HCT116 (cell line): ENCODE results near the gene PHGDH.

ENCODE experiments used
- ATF3 ChIP-seq: IDR thresholded peaks from 2 replicates; pipeline ENCODE4 v1.6.1; 2012
- CEBPB ChIP-seq: IDR thresholded peaks from 2 replicates; pipeline ENCODE4 v1.6.1; 2012; ENCODE audit warnings: low read depth
- CTCF ChIP-seq, 3 experiments: fragments of 200-600 bp in 1 of 3; sonication (generic) in 1 of 3; IDR thresholded peaks in 2 of 3; conservative IDR thresholded peaks in 1 of 3; 2 replicates each; pipeline ENCODE4 v1.5.1; 2012 to 2017; ENCODE audit warnings: low read depth in 2 of 3, low read length in 2 of 3, antibody characterized with exemption in 1 of 3, borderline replicate concordance in 1 of 3, control low read depth in 1 of 3, mild to moderate bottlenecking in 1 of 3, mixed read lengths in 1 of 3, mixed run types in 1 of 3, moderate library complexity in 1 of 3; ENCODE audit not compliant: insufficient read depth in 1 of 3
- POLR2A ChIP-seq: IDR thresholded peaks from 2 replicates; pipeline ENCODE4 v1.7.0; 2011; ENCODE audit warnings: borderline replicate concordance; ENCODE audit not compliant: insufficient read depth, insufficient read length; ENCODE audit errors: extremely low read depth
- POLR2AphosphoS5 ChIP-seq: IDR thresholded peaks from 2 replicates; pipeline ENCODE4 v1.6.1; 2011; ENCODE audit warnings: mild to moderate bottlenecking, low read depth, low read length, moderate library complexity
- ZBTB33 ChIP-seq: IDR thresholded peaks from 2 replicates; pipeline ENCODE4 v1.6.1; 2011; ENCODE audit warnings: mild to moderate bottlenecking, low read length, moderate library complexity; ENCODE audit not compliant: insufficient replicate concordance; ENCODE audit errors: extremely low read depth
- ZFX ChIP-seq: fragments of 450-650 bp; IDR thresholded peaks from 2 replicates; pipeline ENCODE4 v1.6.1; 2017

GRCh38 chr1:119787776-119788175, 76.0 kb downstream of the PHGDH start:
- TF ChIP-seq CTCF (IDR thresholded peaks at IDR 0.05 in 2 of 3, conservative IDR thresholded peaks at IDR 0.05 in 1 of 3; ENCODE audit: borderline replicate concordance in 1 of 3, insufficient read depth in 1 of 3, low read depth in 2 of 3, low read length in 2 of 3) (no peak), POLR2A (no peak), ZBTB33 (no peak), ZFX (no peak), CEBPB (no peak), ATF3 (no peak), POLR2AphosphoS5 (no peak)
